BLaER1 treated with 17β-estradiol and CSF1 and Interleukin-3, amounts not matched to agents 10 nM and 100 nM (cell line): ENCODE data around the gene TMEM63B.

Experiments
- H3K27ac ChIP-seq, 11 experiments: shearing (Covaris generic); formaldehyde crosslinking; 2 replicates each; pipeline ENCODE4 v1.8.1; 2022
- H3K27me3 ChIP-seq, 11 experiments: shearing (Covaris generic); formaldehyde crosslinking; 2 replicates each; pipeline ENCODE4 v1.8.1; 2022
- H3K36me3 ChIP-seq, 11 experiments: shearing (Covaris generic); formaldehyde crosslinking; 2 replicates each; pipeline ENCODE4 v1.8.1; 2022
- H3K4me1 ChIP-seq, 10 experiments: shearing (Covaris generic); formaldehyde crosslinking; 2 replicates each; pipeline ENCODE4 v1.8.1; 2022
- H3K4me2 ChIP-seq, 11 experiments: shearing (Covaris generic); formaldehyde crosslinking; 2 replicates each; pipeline ENCODE4 v1.8.1; 2022
- H3K4me3 ChIP-seq, 10 experiments: shearing (Covaris generic); formaldehyde crosslinking; 2 replicates each; pipeline ENCODE4 v1.8.1; 2022
- H3K9ac ChIP-seq, 11 experiments: shearing (Covaris generic); formaldehyde crosslinking; 2 replicates each; pipeline ENCODE4 v1.8.1; 2022
- H3K9me3 ChIP-seq, 11 experiments: shearing (Covaris generic); formaldehyde crosslinking; replicated peaks in 1 of 11; 2 replicates each; pipeline ENCODE4 v1.8.1; 2022
- H4K20me1 ChIP-seq, 11 experiments: shearing (Covaris generic); formaldehyde crosslinking; 2 replicates each; pipeline ENCODE4 v1.8.1; 2022
- Cebpa-rat ChIP-seq, 11 experiments: shearing (Covaris generic); IDR thresholded peaks; 2 replicates each; pipeline ENCODE4 v1.8.1; 2022

Gene TMEM63B

GRCh38 chr6:44150317-44150917 is 23.1 kb downstream of the TMEM63B start:
- Histone ChIP-seq H3K9ac (peak overlapping the region in 3 of 11 experiments; percentile 19 to 50 (median 28); a peak in 3 of 22 replicates), H3K27ac (no peak overlapping the region), H3K27me3 (no peaks in the 10 kb centered on the region), H3K4me2 (peak overlapping the region in 9 of 11 experiments; percentile 12 to 77 (median 64); a peak in 17 of 22 replicates), H4K20me1 (peaks cover 0 to 57% (median 13%) of the 10 kb centered on the region in 11 experiments; a peak in 15 of 22 replicates), H3K4me1 (peaks cover 12 to 53% (median 43%) of the 10 kb centered on the region in 10 experiments), H3K9me3 (no peaks in the 10 kb centered on the region), H3K36me3 (peaks cover 19 to 58% (median 38%) of the 10 kb centered on the region in 11 experiments), H3K4me3 (no peak overlapping the region)
- TF ChIP-seq Cebpa-rat (IDR thresholded peaks at IDR 0.05) = no peak

- H3K27me3 ChIP-seq = no peaks in the 10 kb centered on the region
- H3K9me3 ChIP-seq = no peaks in the 10 kb centered on the region
- H3K27ac ChIP-seq = no peak overlapping the region
- no peak for TF ChIP-seq Cebpa-rat (IDR thresholded peaks at IDR 0.05)
- H3K9ac ChIP-seq = no peak overlapping the region
- H3K4me2 ChIP-seq = peak overlapping the region in 10 of 11 experiments; percentile 13 to 77 (median 64); a peak in 17 of 22 replicates
- no peak overlapping the region for H3K4me3 ChIP-seq
- H3K36me3 ChIP-seq = peaks cover 19 to 47% (median 32%) of the 10 kb centered on the region in 11 experiments
- peaks cover 23 to 58% (median 51%) of the 10 kb centered on the region in 10 experiments for H3K4me1 ChIP-seq
- peaks cover 0 to 52% (median 13%) of the 10 kb centered on the region in 11 experiments; a peak in 15 of 22 replicates for H4K20me1 ChIP-seq
Observed at GRCh38 chr6:44151348-44152108, 24.2 kb downstream of the TMEM63B start.

GRCh38 chr6:44152109-44152461 is 24.7 kb downstream of the TMEM63B start:
- Histone ChIP-seq H3K9ac (no peak overlapping the region), H3K36me3 (peaks cover 18 to 42% (median 26%) of the 10 kb centered on the region in 11 experiments), H3K27ac (no peak overlapping the region), H3K27me3 (no peaks in the 10 kb centered on the region), H3K4me1 (peaks cover 28 to 58% (median 49%) of the 10 kb centered on the region in 10 experiments), H3K9me3 (no peaks in the 10 kb centered on the region), H4K20me1 (peaks cover 0 to 52% (median 13%) of the 10 kb centered on the region in 11 experiments; a peak in 15 of 22 replicates), H3K4me3 (no peak overlapping the region), H3K4me2 (peak overlapping the region in 2 of 11 experiments; percentile 77; a peak in 1 of 22 replicates)
- TF ChIP-seq Cebpa-rat (IDR thresholded peaks at IDR 0.05) = no peak

GRCh38 chr6:44152533-44152932 is 25.2 kb downstream of the TMEM63B start:
- H3K4me1 ChIP-seq = peaks cover 30 to 61% (median 48%) of the 10 kb centered on the region in 10 experiments
- no peak overlapping the region for H3K4me3 ChIP-seq
- no peaks in the 10 kb centered on the region for H3K9me3 ChIP-seq
- H3K9ac ChIP-seq = no peak overlapping the region
- H3K36me3 ChIP-seq = peaks cover 14 to 37% (median 23%) of the 10 kb centered on the region in 11 experiments
- no peak overlapping the region for H3K27ac ChIP-seq
- H3K27me3 ChIP-seq = no peaks in the 10 kb centered on the region
- TF ChIP-seq Cebpa-rat (IDR thresholded peaks at IDR 0.05) = no peak
- H3K4me2 ChIP-seq = no peak overlapping the region
- H4K20me1 ChIP-seq = peaks cover 0 to 52% (median 13%) of the 10 kb centered on the region in 11 experiments; a peak in 15 of 22 replicates

GRCh38 chr6:44154067-44154466 is 26.7 kb downstream of the TMEM63B start:
- Histone ChIP-seq H3K4me3 (no peak overlapping the region), H3K9me3 (no peaks in the 10 kb centered on the region), H3K27ac (no peak overlapping the region), H4K20me1 (peaks cover 0 to 42% (median 13%) of the 10 kb centered on the region in 11 experiments; a peak in 14 of 22 replicates), H3K9ac (peak overlapping the region in 2 of 11 experiments; percentile 18 to 19; a peak in 1 of 22 replicates), H3K4me1 (peaks cover 30 to 64% (median 48%) of the 10 kb centered on the region in 10 experiments), H3K27me3 (no peaks in the 10 kb centered on the region), H3K4me2 (peak overlapping the region in 10 of 11 experiments; percentile 49 to 71 (median 62); a peak in 15 of 22 replicates), H3K36me3 (peaks cover 0 to 22% (median 7%) of the 10 kb centered on the region in 11 experiments; a peak in 16 of 22 replicates)
- TF ChIP-seq Cebpa-rat (IDR thresholded peaks at IDR 0.05) = no peak

GRCh38 chr6:44156494-44157151 is 29.3 kb downstream of the TMEM63B start:
- H4K20me1 ChIP-seq = peaks cover 0 to 24% (median under 1%) of the 10 kb centered on the region in 11 experiments; a peak in 8 of 22 replicates
- H3K9me3 ChIP-seq = no peaks in the 10 kb centered on the region
- no peak overlapping the region for H3K9ac ChIP-seq
- H3K4me2 ChIP-seq = peak overlapping the region in 3 of 11 experiments; percentile 5 to 50 (median 38); a peak in 5 of 22 replicates
- no peak overlapping the region for H3K27ac ChIP-seq
- H3K4me3 ChIP-seq = no peak overlapping the region
- no peaks in the 10 kb centered on the region for H3K27me3 ChIP-seq
- peaks cover 30 to 57% (median 41%) of the 10 kb centered on the region in 10 experiments for H3K4me1 ChIP-seq
- no peak for TF ChIP-seq Cebpa-rat (IDR thresholded peaks at IDR 0.05)
- peaks cover 0 to 9% (median 0%) of the 10 kb centered on the region in 11 experiments; a peak in 4 of 22 replicates for H3K36me3 ChIP-seq

GRCh38 chr6:44157152-44157521 is 29.8 kb downstream of the TMEM63B start:
- Histone ChIP-seq H3K4me2 (peak overlapping the region in 1 of 11 experiments; percentile 38; a peak in 3 of 22 replicates), H3K27me3 (no peaks in the 10 kb centered on the region), H4K20me1 (peaks cover 0 to 19% (median 0%) of the 10 kb centered on the region in 11 experiments; a peak in 3 of 22 replicates), H3K4me1 (peaks cover 30 to 60% (median 44%) of the 10 kb centered on the region in 10 experiments), H3K9ac (no peak overlapping the region), H3K9me3 (no peaks in the 10 kb centered on the region), H3K27ac (no peak overlapping the region), H3K4me3 (no peak overlapping the region), H3K36me3 (peaks cover 0 to 9% (median 0%) of the 10 kb centered on the region in 11 experiments; a peak in 4 of 22 replicates)
- TF ChIP-seq Cebpa-rat (IDR thresholded peaks at IDR 0.05) = no peak

GRCh38 chr6:44158770-44159228 is 31.4 kb downstream of the TMEM63B start, which contains the start of gene CAPN11:
CAPN11 (plus strand) TSS chr6:44158820; CDS start chr6:44158849, 29 bp downstream.
- H3K4me1 ChIP-seq = peaks cover 30 to 73% (median 55%) of the 10 kb centered on the region in 10 experiments
- H3K36me3 ChIP-seq = 0 out of 22 replicates have a peak, but pooled peaks cover 0 to under 1% (median 0%) of the 10 kb centered on the region in 11 experiments
- H3K4me2 ChIP-seq = no peak within 1 kb of the TSS
- peaks cover 0 to 7% (median 0%) of the 10 kb centered on the region in 11 experiments; a peak in 2 of 22 replicates for H4K20me1 ChIP-seq
- no peaks in the 10 kb centered on the region for H3K27me3 ChIP-seq
- no peak for TF ChIP-seq Cebpa-rat (IDR thresholded peaks at IDR 0.05)
- H3K4me3 ChIP-seq = no peak within 1 kb of the TSS
- H3K9me3 ChIP-seq = no peaks in the 10 kb centered on the region
- no peak within 1 kb of the TSS for H3K27ac ChIP-seq
- H3K9ac ChIP-seq = no peak within 1 kb of the TSS
